Putamen (tissue), 1 donor: ENCODE measurements around the gene PLS1.
"Not testable (repeated sequence)": the region's sequence is repeated elsewhere in the genome, so short reads cannot be mapped to it uniquely, and the experiment has no call there.

Experiments used
- DNase-seq: peaks from one replicate; pipeline ENCODE4 v3.0.0-alpha.2; 2016; ENCODE audit warnings: low spot score

Gene PLS1

DNA sequence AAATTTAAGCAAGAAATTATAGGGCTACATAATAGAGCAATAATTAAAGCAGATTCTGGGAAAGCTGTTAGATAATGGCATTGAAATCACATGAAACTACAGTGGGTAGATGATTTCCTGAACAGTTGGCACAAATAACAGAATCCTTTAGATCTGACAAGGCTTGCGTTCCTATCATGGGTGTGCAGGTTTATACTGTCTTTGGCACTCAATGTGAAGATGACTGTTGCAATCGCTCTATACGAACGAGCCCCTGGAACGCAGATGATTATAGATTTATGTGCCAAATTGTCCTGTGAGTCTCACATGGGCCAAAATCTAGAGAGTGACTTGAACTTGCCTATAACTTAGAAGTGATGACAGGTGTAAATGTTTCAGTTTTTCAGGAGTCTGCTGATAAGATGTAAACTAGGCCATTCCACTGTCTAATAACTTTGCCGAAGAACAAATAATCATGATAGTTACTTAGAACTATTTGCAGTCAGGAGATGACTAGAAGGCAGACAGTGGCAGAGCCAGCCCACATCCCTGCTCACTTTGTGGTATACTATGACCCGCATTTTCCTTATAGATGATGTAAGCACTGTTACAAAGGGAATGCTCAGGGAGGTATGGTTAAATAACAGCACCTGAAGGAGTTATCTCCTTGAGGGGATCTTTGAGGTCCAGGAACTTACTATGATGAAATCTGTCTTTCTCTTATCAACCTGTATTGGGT is 97.1 kb downstream of the PLS1 start:
- no peak for DNase-seq

DNA sequence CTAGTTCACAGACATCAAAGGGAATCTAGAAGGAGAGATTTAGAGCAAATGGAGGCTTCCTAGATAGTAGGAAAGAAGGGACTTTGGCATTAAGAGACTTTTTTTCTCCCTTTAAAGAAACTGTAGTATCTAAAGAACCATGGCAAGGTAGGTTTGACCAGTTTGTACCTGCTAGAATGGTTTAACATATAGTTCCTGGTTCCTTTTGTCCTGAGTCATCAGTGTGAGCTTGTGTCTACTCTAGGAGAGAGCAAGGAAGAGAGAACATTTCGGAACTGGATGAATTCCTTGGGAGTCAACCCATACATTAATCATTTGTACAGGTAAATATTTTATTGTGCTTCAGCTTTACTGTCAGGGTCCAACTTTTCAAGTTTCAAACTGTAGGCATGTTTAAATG is 98.0 kb downstream of the PLS1 start:
- DNase-seq = no peak

DNA sequence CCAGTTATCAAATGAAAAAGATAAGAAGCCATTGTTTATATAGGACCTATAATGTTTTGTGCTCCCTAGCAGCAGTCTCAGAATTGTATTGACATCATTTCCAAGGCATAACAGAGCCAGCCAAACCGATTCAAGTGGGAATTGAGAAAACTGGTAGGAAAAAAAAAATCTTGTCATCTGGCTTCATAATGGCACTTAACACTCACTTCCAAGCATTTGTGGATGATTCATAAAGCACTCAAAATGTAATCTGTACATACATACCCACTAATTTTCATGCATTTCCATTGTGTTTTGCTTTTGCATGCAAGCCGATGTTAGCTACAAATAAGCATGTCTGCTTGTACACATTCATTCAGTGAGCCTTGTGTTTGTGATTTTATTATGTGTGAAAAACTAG is 109.0 kb downstream of the PLS1 start:
- DNase-seq = no peak

DNA sequence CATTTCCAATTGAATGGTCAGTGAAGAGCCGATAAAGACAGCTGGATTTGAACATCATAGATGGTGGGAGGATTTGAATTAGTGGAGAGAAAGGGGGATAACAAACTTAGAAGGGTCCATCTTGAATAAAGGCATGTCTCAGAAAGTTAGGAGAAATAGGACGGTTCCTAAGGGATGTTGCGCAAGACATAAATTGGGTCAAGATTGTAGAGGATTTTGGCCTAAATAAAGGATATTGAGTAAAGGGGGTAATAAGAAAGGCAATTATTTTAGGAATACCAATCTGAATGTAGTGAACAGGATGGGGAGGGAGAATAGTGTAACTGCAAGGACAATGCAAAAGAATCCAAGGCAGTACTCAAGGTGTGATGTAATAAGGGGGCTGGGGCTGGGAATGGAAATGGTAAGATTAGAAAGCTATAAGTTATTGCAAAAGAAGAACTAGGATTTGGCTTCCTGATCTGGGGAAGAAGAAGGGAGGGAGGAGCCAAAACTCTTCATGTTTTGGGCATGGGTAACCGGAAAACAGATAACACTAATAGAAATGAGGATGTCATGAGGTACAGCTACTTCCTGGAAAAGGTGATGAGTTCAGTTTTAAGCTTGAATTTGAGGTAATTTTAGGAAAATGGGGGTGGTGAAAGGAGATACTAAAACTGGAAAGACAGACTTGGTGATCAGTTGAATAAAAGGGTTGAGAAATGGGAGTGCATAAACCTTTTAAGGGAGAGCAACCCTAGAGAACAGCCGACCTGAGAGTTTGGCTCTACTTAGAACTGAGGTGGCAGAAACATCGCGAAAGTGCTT is 110.3 kb downstream of the PLS1 start:
- no peak for DNase-seq

DNA sequence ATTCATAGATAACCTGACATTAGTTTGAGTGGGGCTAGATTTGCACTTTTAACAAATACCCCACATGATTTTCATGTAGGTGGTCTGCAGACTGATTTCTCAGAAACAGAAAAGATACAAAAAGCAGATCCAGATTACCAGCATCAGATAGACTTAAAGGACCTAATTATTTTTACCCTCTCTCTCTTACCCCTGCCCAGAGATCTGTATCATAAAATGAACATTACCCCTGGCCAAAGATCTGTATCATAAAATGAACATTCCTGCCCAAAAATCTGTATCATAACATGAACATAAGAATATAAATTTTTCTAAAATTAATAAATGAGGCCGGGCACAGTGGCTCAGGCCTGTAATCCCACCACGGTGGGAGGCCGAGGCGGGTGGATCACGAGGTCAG is 113.0 kb downstream of the PLS1 start:
- DNase-seq = no peak

DNA sequence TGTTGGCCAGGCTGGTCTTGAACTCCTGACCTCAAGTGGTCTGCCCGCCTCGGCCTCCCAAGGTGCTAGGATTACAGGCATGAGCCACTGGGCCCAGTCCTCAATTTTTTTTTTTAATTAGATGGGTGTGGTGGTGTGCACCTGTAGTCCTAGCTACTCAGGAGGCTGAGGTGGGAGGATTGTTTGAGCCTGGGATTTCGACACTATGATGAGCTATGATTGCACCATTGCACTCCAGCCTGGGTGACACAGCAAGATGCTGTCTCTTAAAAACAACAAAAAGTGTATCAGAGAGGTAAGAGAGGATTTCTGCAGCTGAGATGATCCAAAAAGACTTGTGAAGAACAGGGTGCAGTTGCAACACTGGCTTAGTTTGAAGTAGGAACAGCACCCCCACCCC is 118.7 kb downstream of the PLS1 start:
- not testable (repeated sequence) for DNase-seq

DNA sequence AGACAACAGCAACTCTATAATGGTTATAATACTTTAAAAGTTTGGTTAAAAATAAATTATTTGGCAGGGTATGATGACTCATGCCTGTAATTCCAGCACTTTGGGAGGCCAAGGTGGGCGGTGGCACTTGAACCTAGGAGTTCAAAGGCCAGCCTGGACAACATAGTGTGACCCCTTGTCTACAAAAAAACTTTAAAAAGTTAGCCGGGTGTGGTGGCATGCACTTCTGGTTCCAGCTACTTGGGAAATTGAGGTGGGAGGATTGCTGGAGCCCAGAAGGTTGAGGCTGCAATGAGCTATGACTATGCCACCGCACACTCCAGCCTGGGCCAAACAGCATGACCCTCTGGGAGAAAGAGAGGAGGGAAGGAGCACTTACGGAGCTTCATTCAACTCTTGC is 119.9 kb downstream of the PLS1 start:
- DNase-seq = no peak

DNA sequence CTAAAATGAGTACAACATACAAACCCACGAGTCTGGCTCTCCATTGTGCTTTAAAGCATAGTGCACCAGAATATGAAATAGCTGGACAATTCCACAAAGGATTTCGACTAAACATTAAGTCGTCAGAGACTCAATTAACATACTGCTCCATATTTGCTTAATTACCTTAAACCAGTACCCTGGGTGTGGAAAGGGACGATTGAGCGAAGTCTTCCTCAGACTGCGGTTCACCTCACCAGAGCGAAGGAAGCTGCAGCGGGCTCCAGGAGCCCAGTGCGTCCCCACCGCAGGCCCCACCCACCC is 127.4 kb downstream of the PLS1 start:
- DNase-seq = no peak

DNA sequence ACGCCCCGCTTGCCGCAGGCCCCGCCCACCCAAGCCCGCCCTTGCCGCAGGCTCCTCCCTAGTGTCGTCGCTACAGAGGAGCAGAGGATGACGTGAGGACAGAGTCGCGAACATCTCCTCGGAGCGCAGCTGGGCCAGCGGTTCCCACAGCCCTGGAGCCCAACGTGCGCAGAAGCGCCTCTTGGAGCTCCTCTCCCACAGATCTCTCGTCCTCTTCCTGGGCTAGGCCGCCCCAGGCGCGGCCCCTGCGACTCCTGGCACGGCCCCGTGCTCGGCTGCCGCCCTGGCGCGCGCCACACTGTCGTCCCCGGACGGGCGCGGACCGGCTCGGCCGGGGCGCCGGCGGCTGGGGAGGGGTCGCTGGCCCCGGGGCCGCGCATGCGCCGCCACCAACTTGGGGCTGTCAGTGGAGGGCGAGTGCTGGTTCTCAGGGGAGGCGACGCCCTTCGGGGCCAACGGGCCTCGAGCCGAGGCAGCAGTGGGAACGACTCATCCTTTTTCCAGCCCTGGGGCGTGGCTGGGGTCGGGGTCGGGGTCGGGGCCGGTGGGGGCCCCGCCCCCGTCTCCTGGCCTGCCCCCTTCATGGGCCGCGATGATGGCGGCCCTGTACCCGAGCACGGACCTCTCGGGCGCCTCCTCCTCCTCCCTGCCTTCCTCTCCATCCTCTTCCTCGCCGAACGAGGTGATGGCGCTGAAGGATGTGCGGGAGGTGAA is 127.9 kb downstream of the PLS1 start, which contains the start of gene TRPC1:
Gene TRPC1, plus strand, starts transcription at position 67 of the 714 bp plus-strand sequence. Its CDS starts 526 bp downstream, at position 593.
- peak; percentile 86 for DNase-seq

DNA sequence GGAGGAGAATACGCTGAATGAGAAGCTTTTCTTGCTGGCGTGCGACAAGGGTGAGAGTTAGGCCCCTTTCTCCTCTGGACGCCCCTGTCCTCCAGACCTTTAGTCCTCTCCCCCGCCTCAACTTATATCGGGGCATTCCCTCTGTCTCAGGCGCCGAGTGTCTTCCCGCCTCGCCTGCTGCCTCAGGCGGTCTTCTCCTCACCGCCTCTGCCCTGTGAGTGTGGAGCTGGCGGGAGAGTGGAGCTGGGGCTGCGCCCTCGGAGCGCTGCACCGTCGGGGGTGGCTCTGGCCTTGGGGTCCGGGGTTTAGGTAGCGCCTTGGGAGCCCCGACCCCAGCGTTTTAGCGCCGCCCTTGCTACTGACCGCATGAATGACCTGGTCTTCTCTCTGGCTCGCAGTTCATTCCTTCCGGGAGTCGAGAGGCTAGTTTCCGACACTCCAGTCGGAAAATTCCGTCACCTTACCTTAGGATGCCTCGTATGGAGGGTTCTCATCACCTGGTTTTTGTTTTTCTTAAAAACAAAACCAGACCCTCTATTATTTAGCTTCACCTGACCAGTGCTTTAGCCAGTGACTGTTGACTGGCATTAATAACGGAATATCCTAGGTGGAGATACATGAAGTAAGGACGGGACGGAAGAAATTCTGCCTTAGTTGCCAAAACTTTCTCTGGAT is 128.6 kb downstream of the PLS1 start:
- peak; percentile 39 for DNase-seq

DNA sequence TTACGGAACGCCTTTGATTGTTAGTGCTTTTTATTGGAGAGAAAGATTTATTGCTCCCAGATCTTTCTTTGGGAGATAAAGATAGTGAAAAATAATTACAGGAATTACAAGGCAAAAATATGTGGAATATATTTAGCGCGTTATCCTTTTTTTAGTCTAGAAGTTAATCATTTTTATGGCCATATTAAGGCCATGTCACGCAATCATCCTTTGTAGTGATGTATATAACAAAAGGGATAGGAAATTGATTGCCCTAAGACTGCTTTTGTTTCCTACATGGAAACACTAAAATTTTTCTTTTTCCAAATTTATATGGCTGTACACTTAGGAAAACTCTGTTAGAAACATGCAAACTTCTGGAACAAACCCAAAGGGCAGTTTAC is 129.2 kb downstream of the PLS1 start:
- DNase-seq = no peak

DNA sequence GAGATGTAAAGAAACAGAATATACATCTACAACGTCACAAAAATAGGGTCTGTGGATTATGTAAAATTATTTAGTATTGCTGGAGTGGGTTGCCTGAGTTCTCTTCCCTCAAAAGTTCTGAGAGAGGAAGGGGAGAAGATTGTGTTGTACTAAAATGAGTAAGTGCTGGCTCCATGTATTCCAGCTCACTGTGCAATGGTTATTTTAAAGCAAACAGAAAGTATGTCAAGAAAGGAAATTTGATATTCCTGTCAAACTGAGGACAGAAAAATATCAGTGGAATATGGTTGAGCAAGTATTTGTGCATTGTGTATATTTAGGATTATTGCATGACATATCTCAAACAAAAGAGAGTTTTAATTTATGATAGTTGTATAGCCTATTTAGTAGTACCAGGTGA is 129.8 kb downstream of the PLS1 start:
- DNase-seq = no peak

DNA sequence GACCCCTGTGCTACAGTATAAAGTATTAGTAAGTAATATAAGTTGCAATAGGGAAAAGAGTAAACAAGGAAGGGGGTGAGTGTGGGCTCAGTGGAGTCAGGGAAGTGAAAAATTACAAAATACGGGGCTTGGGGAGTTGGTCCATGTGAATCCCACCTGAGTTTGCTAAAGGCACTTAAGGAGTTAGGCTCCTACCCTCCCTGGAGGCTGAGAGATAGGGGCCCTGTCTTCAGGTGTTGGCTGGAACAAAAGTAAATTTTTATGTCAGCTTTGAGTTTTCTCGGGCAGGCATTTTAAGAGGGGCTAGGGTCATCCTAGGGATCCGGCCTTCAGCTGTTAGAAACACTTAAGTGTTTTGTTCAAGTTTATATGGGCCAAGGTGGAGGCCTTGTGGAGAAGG is 135.9 kb downstream of the PLS1 start:
- no peak for DNase-seq

DNA sequence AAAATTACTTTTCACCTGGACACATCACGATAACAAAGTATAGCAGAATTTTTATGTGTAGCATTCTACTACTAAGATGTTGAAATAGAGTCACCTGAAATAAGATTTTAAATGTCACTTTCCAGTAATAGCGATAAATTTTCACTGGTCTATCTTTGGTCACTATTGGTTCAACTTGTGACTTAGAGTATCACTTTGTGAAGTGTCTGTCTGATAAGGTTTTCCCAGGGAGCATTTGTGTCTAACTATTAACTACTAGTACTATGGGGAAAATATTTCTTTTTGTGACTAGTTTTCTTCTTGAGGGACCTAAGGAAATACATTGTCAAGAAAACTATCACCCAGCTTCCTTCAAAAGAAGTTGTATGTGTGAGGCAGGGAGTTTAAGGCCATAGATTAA is 138.6 kb downstream of the PLS1 start:
- no peak for DNase-seq

DNA sequence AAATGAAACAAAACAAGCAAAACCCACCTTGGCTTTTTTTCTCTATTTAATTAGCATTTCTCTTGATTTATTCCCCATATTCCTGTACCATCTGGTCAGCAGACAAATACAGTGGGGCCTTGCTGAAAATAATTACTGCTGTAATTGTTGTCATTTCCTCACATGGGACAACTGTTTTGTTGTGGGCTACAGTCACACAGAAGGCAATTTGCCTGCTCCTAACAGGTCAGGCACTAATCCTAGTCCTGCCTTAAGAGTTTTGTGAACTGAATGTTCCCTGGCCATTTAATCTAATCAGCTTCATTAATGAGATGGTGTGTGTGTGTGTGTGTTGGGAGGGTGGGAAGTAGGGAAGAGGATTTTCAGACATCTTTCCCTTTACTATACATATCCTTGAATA is 139.3 kb downstream of the PLS1 start:
- DNase-seq = no peak

DNA sequence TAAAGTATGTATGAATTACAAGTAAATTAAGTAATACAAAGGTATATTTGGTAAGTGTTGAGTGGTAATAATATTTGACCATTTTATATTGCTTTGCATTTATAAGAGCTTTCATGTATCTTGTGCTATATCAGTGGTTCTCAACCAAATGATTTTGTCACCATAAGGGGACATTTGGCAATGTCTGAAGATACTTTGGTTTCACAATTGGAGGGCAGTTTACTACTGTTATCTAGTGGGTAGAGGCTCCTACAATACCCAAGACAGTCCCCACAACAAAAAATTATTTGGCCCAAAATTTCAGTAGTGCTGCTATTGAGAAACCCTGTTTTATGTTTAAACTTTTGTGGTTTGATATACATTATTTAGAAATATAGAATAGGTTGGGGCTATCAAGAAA is 142.2 kb downstream of the PLS1 start:
- no peak for DNase-seq

DNA sequence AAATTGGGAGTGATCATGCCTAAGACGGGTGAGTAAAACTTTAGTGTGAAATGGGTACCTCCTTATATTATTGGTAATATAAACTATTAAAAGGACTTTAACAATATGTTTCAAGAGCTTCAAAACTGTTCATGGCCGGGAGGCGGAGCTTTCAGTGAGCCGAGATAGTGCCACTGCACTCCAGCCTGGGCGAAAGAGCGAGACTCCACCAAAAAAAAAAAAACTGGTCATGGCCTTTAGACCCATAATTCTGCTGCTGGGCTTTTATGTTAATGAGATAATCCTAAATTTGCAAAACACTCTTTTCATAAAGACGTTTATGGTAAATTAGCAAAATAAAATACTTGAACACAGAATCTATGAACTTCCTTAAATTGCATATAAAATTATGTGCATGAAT is 150.5 kb downstream of the PLS1 start:
- no peak for DNase-seq

DNA sequence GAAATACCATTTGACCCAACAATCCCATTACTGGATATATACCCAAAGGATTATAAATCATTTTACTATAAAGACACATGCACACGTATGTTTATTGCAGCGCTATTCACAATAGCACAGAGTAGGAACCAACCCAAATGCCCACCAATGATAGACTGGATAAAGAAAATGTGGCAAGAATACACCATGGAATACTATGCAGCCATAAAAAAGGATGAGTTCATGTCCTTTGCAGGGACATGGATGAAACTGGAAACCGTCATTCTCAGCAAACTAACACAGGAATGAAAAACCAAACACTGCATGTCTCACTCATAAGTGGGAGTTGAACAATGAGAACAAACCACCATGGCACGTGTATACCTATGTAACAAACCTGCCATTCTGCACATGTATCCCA is 154.3 kb downstream of the PLS1 start:
- DNase-seq = not testable (repeated sequence)

DNA sequence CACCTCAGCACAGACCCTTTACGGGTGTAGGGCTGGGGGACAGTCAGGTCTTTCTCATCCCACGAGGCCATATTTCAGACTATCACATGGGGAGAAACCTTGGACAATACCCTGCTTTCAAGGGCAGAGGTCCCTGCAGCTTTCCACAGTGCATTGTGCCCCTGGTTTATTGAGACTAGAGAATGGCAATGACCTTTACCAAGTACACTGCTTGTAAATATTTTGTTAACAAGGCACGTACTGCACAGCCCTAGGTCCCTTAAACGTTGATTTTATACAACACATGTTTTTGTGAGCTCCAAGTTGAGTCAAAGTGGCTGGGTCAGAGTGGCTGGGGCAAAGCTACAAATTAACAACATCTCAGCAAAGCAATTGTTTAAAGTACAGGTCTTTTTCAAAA is 156.4 kb downstream of the PLS1 start:
- DNase-seq = not testable (repeated sequence)

DNA sequence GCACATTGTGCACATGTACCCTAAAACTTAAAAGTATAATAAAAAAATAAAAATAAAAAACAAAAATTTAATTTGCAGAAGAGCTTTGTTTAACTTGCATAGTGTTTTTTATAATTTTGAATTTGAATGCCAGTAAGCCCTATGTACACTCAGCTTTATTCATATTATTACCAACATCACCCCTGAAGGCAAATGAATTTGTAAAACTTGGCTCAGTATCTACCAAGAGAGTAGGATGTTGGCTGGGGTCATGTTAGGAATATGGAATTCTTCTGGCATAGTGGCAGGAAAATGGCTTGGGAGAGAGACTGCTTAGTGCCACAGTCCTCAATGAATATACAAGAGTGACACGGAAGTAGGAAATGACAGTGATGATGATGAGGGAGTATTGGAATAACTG is 158.3 kb downstream of the PLS1 start:
- no peak for DNase-seq
